ENCODE results near the gene EXOSC2.

The EXOSC2 gene

DNA sequence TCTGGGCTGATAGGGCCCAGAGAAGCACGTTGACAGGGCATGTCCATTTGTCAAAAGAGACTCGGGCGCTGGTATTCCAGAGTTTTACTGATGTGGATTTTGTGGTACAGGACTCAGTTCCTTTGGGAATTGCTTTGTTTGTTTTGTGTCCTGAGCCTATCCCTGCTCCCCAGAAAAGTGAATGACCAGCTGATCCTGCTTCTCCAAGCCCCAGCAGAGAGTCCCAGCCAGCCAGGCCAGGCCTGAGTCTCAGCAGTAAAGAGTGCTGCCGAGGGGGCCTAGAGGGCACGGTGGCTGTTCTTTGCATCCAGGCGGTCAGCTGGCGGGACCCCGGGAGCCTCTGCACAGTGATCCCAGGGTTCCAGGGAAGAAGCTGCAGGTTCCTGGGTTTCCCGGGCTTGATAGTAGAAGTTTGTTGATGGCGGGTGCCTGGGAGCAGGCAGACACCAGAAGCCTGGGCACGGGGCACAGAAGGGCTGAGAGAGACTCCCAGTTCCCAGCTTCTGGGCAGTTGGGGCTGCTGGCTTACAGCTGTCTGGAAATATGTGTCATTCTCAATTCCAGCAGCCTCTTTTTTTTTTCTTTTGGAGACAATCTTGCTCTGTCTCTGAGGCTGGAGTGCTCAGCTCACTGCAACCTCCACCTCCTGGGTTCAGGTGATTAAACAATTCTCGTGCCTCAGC, 20.5 kb upstream of the EXOSC2 start:
- DNase-seq (ENCODE audit: extremely low spot score): no peak
- TF ChIP-seq LEF1 (IDR thresholded peaks at IDR 0.05; ENCODE audit: borderline replicate concordance) (no peak), SUZ12 (IDR thresholded peaks at IDR 0.05) (no peak), ELF4 (IDR thresholded peaks at IDR 0.05) (no peak), ARNT (IDR thresholded peaks at IDR 0.05) (no peak), FOXK2 (IDR thresholded peaks at IDR 0.05) (no peak), NFRKB (IDR thresholded peaks at IDR 0.05) (no peak), ZNF384 (IDR thresholded peaks at IDR 0.05) (no peak)
- POLR2A ChIA-PET: no interaction called here
- CTCF ChIA-PET: interaction anchor here (1.2 kb wide), 1 partner anchor 9 kb away, joined by 14 read pairs; no protein-coding TSS in a partner anchor

DNA sequence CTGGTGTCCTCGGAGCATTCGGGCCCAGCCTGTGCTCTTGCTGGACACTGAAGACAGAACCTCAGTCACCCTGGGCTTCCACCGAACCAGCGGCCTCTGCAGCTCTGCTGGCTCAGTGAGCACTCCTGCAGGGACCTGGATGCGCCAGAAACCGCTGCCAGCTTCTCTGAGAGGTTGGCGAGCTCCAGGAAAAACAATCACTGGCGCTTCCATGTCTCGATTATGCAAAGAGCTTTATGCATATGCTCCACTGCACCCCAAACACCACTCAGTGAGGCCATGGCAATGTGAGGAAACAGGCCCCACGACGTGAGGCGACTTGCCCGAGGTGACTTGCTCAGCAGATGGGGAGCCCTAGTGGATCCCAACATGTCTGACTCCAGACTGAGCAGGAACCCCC, 18.2 kb upstream of the EXOSC2 start:
- ChIA-PET POLR2A (interaction anchor here (0.9 kb wide), 1 partner anchor 14 kb away, joined by 3 read pairs; no protein-coding TSS in a partner anchor), CTCF (no interaction called here)
- no peak for DNase-seq (ENCODE audit: extremely low spot score)
- no peak for TF ChIP-seq FOXA1 (IDR thresholded peaks at IDR 0.05)
- no peak for TF ChIP-seq NFRKB (IDR thresholded peaks at IDR 0.05)
- no peak for TF ChIP-seq ELF4 (IDR thresholded peaks at IDR 0.05)
- TF ChIP-seq, protein P1, sequence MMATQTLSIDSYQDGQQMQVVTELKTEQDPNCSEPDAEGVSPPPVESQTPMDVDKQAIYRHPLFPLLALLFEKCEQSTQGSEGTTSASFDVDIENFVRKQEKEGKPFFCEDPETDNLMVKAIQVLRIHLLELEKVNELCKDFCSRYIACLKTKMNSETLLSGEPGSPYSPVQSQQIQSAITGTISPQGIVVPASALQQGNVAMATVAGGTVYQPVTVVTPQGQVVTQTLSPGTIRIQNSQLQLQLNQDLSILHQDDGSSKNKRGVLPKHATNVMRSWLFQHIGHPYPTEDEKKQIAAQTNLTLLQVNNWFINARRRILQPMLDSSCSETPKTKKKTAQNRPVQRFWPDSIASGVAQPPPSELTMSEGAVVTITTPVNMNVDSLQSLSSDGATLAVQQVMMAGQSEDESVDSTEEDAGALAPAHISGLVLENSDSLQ (IDR thresholded peaks at IDR 0.05): no peak

DNA sequence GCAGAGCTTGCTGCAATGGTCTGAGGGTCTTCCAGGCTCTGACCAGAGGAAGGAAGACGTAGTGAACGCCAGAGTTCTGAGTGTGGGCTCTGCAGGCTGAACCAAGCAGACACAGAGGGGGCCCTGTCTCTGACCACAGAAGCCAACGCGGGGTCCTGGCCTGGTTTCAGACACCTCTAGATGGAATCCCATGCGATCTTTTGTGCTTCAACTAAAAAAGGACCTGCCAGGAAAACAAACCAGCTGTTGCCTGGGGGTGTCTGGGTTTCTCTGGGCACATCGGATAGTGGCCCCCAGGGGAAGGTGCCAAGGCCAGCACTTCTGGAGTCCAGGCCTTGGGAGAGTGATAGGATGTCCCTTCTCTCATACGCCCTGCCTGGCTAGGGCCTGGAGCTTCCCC, 16.3 kb upstream of the EXOSC2 start:
- TF ChIP-seq NFRKB (IDR thresholded peaks at IDR 0.05) (no peak), L3MBTL2 (conservative IDR thresholded peaks at IDR 0.05) (no peak), CTBP1 (IDR thresholded peaks at IDR 0.05; ENCODE audit: borderline replicate concordance) (no peak), FOXK2 (IDR thresholded peaks at IDR 0.05) (no peak), FOXA1 (IDR thresholded peaks at IDR 0.05) (no peak), HDGF (IDR thresholded peaks at IDR 0.05; ENCODE audit: borderline replicate concordance) (no peak), ELF4 (IDR thresholded peaks at IDR 0.05) (no peak), SP1 (IDR thresholded peaks at IDR 0.05) (no peak), FOXM1 (IDR thresholded peaks at IDR 0.05; ENCODE audit: borderline replicate concordance) (no peak), TARDBP (IDR thresholded peaks at IDR 0.05) (no peak), ZNF384 (IDR thresholded peaks at IDR 0.05) (no peak), LEF1 (IDR thresholded peaks at IDR 0.05; ENCODE audit: borderline replicate concordance) (no peak), BHLHE40 (IDR thresholded peaks at IDR 0.05; ENCODE audit: borderline replicate concordance) (no peak), ARNT (IDR thresholded peaks at IDR 0.05) (no peak)
- TF ChIP-seq, protein P1 (IDR thresholded peaks at IDR 0.05): no peak
- ChIA-PET POLR2A (no interaction called here), CTCF (no interaction called here)
- no peak for DNase-seq (ENCODE audit: extremely low spot score)

DNA sequence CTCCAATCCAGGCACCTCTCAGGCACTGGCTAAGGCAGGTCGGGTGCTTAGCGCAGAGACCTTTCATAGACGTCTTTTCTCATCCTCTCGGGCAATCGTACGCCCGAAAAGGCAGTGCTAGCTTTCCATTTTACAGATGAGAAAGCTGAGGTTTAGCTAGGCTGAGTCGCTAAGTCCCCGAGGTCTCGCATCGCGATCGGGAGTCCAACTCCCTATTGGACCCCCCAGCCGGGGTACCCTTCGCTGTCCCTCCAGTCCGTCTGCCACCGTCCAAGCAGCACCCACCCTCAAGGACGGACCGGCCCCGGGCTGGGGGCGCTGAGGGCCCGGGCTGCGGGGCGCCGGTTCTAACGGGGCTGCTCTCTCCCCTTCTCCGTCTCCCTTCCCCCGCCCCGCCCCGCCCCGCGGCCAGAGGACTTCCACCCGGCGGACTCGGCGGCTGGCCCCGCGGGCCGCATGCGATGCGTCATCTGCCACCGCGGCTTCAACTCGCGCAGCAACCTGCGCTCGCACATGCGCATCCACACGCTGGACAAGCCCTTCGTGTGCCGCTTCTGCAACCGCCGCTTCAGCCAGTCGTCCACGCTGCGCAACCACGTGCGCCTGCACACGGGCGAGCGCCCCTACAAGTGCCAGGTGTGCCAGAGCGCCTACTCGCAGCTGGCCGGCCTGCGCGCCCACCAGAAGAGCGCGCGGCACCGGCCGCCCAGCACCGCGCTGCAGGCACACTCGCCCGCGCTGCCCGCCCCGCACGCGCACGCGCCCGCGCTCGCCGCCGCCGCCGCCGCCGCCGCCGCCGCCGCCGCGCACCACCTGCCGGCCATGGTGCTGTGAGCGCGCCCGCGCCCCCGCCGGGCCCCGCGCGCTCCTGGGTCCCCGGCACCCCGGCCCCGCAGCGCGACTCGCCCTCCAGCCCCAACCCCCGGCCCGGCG, 12.5 kb upstream of the EXOSC2 start:
- ChIA-PET POLR2A (no interaction called here), CTCF (interaction anchor here (1.1 kb wide), 1 partner anchor 234 kb away, joined by 3 read pairs; no protein-coding TSS in a partner anchor)
- no peak for TF ChIP-seq SP1 (IDR thresholded peaks at IDR 0.05)
- peak; percentile 90 for TF ChIP-seq L3MBTL2 (conservative IDR thresholded peaks at IDR 0.05)
- TF ChIP-seq NFRKB (IDR thresholded peaks at IDR 0.05): no peak
- no peak for TF ChIP-seq TARDBP (IDR thresholded peaks at IDR 0.05)
- no peak for TF ChIP-seq CTBP1 (IDR thresholded peaks at IDR 0.05; ENCODE audit: borderline replicate concordance)
- no peak for TF ChIP-seq ZNF384 (IDR thresholded peaks at IDR 0.05)
- DNase-seq (ENCODE audit: extremely low spot score): peak; percentile 86

DNA sequence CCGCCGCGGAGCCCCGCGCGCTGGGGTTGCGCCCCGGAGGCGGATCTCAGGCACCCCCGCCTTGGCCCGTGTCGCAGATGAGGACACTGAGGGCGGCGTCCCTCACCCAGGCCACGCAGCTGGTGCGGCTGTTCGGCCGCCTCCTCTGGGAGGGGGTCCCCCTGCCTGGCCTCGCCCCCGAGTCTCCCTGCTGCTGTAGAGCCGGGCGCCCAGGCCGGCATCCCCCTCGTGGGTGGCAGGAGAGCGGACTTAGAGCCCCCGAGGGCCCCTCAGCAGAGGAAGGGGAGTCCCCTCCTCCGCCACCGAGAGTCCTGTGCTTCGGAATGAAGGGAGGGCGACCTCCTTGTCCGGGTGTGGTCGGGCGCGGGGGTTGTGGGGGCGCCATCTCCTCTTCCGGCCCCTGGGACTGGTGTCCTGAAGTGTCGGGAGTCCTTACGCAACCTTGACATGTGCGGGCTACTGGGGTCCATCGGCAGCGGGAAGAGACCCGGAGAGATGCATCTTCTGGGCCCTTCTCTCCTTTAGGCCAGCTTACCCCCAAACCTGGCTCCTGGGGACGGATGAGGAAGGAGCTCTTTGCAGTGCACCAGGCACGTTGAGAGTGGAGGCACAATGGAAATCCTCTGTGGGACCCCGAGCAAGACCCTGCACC, 11.7 kb upstream of the EXOSC2 start:
- DNase-seq (ENCODE audit: extremely low spot score): peak; percentile 48
- CTCF ChIA-PET: interaction anchor here (0.6 to 1.8 kb wide), 7 partner anchors 9 to 234 kb away, joined by 3 to 15 read pairs (median 3); no protein-coding TSS in a partner anchor
- POLR2A ChIA-PET: interaction anchor here (0.6 to 1.2 kb wide), 3 partner anchors 8 to 52 kb away, joined by 3 to 4 read pairs (median 3); partner anchors contain the start of gene EXOSC2
- no peak for TF ChIP-seq LEF1 (IDR thresholded peaks at IDR 0.05; ENCODE audit: borderline replicate concordance)
- no peak for TF ChIP-seq FOXA1 (IDR thresholded peaks at IDR 0.05)
- TF ChIP-seq CTBP1 (IDR thresholded peaks at IDR 0.05; ENCODE audit: borderline replicate concordance): no peak
- no peak for TF ChIP-seq ELF4 (IDR thresholded peaks at IDR 0.05)
- no peak for TF ChIP-seq FOXK2 (IDR thresholded peaks at IDR 0.05)
- TF ChIP-seq ARNT (IDR thresholded peaks at IDR 0.05): no peak
- no peak for TF ChIP-seq BHLHE40 (IDR thresholded peaks at IDR 0.05; ENCODE audit: borderline replicate concordance)
- no peak for TF ChIP-seq ZNF384 (IDR thresholded peaks at IDR 0.05)
- TF ChIP-seq TARDBP (IDR thresholded peaks at IDR 0.05): no peak
- TF ChIP-seq, protein P1 (IDR thresholded peaks at IDR 0.05): no peak

Measured in HEK293T (cell line).